Ectodermal cell (in vitro differentiated cells): ENCODE measurements around the gene FLII.

Experiments used
- H3K27ac ChIP-seq: 2 replicates; pipeline ENCODE4 v1.7.0; 2013; ENCODE audit warnings: mild to moderate bottlenecking, low read depth, low read length; ENCODE audit not compliant: insufficient read depth, poor library complexity, severe bottlenecking
- H3K27me3 ChIP-seq: 2 replicates; pipeline ENCODE4 v1.7.0; 2013; ENCODE audit warnings: mild to moderate bottlenecking, low read length; ENCODE audit not compliant: insufficient read depth, control insufficient read depth, poor library complexity, severe bottlenecking
- H3K36me3 ChIP-seq: one replicate; pipeline ENCODE4 v1.7.0; 2013; ENCODE audit warnings: low read length; ENCODE audit not compliant: control insufficient read depth, insufficient read depth
- H3K4me1 ChIP-seq: one replicate; pipeline ENCODE4 v1.7.0; 2013; ENCODE audit warnings: low read length; ENCODE audit not compliant: control insufficient read depth, insufficient read depth
- H3K4me3 ChIP-seq: 2 replicates; pipeline ENCODE4 v1.7.0; 2013; ENCODE audit warnings: low read depth, low read length, control low read depth; ENCODE audit not compliant: insufficient read depth
- H3K9me3 ChIP-seq: 2 replicates; pipeline ENCODE4 v1.7.0; 2013; ENCODE audit warnings: mild to moderate bottlenecking, low read length, moderate library complexity; ENCODE audit not compliant: control insufficient read depth
- WGBS, 2 experiments: methylation state at CpG; one replicate each; pipeline ENCODE4 v1.1.7; 2013; ENCODE audit warnings: missing lambda C conversion rate in 2 of 2; 5-methylcytosine and 5-hydroxymethylcytosine counted together

FLII gene

DNA sequence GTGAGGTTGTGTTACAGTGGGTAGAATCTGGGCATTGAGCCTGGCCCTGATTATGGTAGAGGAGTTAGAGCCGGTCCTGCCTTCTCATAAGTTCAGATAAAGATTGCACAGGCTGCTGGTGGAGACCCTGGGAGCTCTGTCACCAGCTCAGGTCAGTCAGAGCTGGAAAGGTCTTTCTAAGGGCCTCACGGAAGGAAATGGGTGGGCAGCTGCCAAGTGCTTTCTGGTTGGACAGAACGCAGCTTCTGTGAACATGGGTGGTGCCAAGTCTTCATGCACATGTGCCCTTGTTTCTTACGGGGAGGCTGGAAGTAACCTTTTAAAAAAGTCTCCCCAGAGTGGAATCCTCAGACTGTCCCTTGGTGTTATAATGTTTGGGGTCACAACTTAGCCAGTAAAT is 60.0 kb downstream of the FLII start:
- H3K4me3 ChIP-seq, result no peak overlapping the region
- peaks cover 43% of the 10 kb centered on the region for H3K36me3 ChIP-seq
- no peaks in the 10 kb centered on the region for H3K9me3 ChIP-seq
- no peak overlapping the region for H3K27ac ChIP-seq
- WGBS, 2 experiments, result 93 to 98% methylated on average over 4 of the region's 4 CpGs
- no peaks in the 10 kb centered on the region for H3K27me3 ChIP-seq
- H3K4me1 ChIP-seq, result no peaks in the 10 kb centered on the region

DNA sequence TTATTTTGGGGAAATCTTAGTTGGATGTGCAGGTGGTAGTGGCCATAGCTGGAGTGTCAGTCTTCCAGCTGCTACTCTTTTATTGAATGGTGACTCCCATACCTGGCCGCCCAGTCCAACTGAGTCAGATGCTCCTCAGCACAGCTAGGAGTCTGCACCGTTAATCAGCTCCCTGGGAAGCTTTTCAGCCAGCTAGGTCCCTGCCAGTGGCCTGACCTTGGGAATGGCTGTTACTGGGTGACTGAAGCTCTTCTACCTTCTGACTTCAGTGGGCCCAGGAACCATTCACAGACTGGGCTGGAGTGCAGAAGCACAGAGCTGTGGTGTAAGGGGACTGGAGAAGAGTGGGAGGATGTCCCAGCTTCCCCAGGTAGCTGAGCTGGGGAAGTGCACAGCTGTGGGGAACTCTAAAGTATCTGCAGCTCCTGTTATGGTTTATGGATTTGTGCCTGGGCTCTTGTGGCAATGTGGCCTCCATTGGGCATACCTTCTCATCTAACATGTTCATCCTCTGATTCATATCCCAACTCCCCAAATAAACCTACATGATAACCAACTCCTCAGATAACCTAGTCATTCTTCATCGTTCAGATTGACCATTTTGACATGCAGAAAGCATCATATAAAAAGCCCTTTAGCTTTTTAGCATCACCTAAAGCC is 60.9 kb downstream of the FLII start:
- H3K9me3 ChIP-seq, result no peaks in the 10 kb centered on the region
- H3K4me1 ChIP-seq, result no peaks in the 10 kb centered on the region
- 95 to 96% methylated on average over 3 of the region's 3 CpGs for WGBS, 2 experiments
- no peaks in the 10 kb centered on the region for H3K27me3 ChIP-seq
- peaks cover 43% of the 10 kb centered on the region for H3K36me3 ChIP-seq
- H3K4me3 ChIP-seq, result no peak overlapping the region
- H3K27ac ChIP-seq, result no peak overlapping the region

DNA sequence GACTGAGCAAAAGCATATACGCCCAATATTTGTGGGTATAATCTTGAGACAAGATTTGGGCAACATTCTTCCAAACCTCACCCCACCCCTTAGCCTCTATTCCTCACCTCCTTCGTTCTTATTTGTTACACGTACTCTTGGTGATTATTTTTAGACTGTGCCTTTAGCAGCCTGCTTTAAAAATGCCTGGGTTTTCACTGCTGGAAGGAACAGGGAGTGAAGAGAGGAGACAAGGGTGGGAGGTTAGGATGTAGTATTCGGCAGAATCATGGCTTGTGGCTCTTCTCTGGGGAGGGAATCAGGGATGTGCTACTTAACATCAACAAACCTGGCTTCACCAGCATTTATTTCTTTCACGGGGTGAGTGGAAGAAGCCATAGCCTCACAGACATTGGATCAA is 63.3 kb downstream of the FLII start:
- Histone ChIP-seq H3K9me3 (no peaks in the 10 kb centered on the region), H3K36me3 (peaks cover 51% of the 10 kb centered on the region), H3K4me3 (no peak overlapping the region), H3K4me1 (no peaks in the 10 kb centered on the region), H3K27ac (no peak overlapping the region), H3K27me3 (no peaks in the 10 kb centered on the region)
- 96 to 98% methylated on average over 5 of the region's 5 CpGs for WGBS, 2 experiments
